Jurkat, Clone E6-1 (cell line): Measurements from ENCODE around the gene NFE2L1. TPM values are rescaled to one million over a fixed set of nuclear protein-coding genes. Genes with fewer than 3 reads are reported as not detected.
"Not testable (repeated sequence)": the region's sequence is repeated elsewhere in the genome, so short reads cannot be mapped to it uniquely, and the experiment has no call there.

Source experiments
- DNase-seq: peaks from one replicate; pipeline ENCODE4 v3.0.0-alpha.2; 2011; ENCODE audit warnings: low read depth, low spot score
- H3K4me3 ChIP-seq: 2 replicates; pipeline ENCODE4 v1.5.1; 2011; ENCODE audit warnings: mild to moderate bottlenecking, low read length, control low read depth, moderate library complexity
- polyA plus RNA-seq: library from polyadenylated mRNA; unstranded; fragments of >200 nt; gene quantifications from one replicate; pipeline ENCODE4 v1.2.1, GENCODE V29; 2012; ENCODE audit warnings: missing spikeins; ENCODE audit not compliant: insufficient read length, insufficient read depth

NFE2L1 gene
- 84.2 TPM for polyA plus RNA-seq

- peak; percentile 100 for DNase-seq
- peak within 1 kb of the TSS; percentile 66 for H3K4me3 ChIP-seq
Measured at GRCh38 chr17:48047741-48048383, at the start of gene NFE2L1. NFE2L1 (plus strand) TSS chr17:48048359; CDS start chr17:48051119, 2,760 bp downstream.

GRCh38 chr17:47999582-47999981, 48.6 kb upstream of the NFE2L1 start:
- H3K4me3 ChIP-seq, result no peak overlapping the region
- DNase-seq, result peak; percentile 67

GRCh38 chr17:48001197-48001596, 47.0 kb upstream of the NFE2L1 start:
- DNase-seq, result no peak
- no peak overlapping the region for H3K4me3 ChIP-seq

DNA sequence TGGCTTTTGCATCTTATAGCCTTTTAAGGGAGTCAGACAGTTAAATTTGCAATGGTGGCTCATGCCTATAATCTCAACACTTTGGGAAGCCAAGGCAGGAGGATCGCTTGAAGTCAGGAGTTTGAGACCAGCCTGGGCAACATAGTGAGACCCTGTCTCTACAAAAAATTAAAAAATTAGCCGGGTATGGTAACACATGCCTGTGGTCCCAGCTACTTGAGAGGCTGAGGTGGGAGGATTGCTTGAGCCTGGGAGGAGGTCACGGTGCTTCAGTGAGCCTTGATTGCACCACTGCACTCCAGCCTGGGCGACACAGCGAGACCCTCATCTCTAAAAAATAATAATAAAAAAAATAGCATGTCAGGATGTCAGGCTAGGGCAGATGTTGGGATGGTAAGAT, 46.5 kb upstream of the NFE2L1 start:
- DNase-seq, result not testable (repeated sequence)

GRCh38 chr17:48002266-48002915, 45.8 kb upstream of the NFE2L1 start:
- no peak overlapping the region for H3K4me3 ChIP-seq
- DNase-seq, result no peak

More for the DNA sequence above, 46.5 kb upstream of the NFE2L1 start:
- H3K4me3 ChIP-seq, result not testable (repeated sequence)

DNA sequence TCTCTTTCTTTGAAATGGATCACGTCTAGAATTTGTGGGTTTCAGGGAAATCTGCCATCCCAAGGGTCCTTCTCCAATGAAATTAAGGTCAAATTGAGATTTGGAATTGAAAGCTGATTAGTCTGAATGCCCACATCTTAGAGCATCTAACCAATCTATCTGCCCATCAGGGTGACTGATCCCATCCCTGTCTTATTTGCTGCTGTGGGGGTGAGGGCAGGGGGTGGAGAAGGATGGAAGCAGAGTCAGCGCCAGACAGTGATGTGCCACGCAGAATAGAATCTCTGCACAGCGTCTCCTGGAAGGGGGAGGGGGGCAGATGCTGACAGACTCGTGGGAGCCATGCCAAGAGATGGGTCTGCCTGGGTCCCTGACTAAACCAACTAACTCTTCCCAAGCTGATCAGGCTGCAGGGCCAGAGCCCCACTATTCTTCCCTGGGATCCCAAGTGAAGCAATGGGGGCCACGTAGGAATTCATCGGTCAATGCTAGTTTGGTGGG, 45.2 kb upstream of the NFE2L1 start:
- DNase-seq, result no peak
- no peak overlapping the region for H3K4me3 ChIP-seq

DNA sequence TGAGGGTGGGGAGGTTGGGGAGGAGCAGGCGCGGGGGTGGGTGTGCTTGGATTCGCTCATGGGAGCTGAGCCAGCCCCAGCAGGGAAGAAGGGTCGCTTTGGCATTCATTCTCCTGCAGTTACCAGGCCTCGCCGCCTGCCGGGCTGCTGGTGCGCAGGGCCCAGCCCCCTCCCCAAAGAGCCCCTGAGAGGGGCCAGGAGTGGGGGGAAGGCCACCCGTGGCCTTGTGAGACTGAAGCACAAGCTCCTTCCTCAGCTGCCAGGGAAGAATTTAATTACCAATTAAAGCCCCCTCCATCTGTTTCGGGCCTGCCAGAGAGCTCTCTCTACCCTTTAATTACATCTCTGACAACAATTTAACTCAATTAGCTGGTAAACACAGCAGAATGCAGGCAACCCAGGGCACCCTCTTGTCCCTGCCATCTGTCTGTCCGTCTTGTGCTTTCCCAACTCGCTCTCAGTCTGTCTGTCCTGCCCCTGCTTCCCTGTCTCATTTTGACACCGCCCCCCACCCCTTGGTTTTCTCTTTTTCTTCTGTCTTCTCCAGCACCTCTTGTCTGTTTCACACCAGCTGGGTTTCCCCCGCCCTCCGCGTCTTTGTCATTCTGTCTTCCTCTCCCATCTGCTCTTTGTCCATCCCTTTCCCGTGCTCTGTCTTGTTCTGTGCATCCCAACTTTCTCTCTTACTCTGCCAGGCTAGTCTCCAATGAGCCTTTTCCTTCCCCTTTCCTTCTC, 44.6 kb upstream of the NFE2L1 start:
- no peak for DNase-seq

DNA sequence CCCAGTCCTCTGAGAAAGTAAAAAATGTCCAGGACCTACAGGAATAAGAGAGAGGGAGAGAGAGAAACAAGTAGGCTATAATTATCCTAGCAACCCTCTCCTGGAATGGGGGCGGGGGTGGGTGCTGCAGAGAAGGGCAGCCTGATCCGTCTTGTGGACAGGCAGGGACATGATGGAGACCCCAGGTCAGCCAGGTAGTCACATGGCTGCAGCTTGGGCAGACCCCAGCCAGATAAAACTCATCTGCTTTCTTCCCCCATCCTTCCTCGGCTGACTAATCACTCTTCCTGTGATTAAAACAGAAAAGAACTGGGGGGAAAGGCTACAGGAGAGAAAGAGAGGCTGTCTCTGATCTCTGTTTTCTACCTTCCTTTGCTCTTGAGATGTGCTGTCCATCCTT, 43.2 kb upstream of the NFE2L1 start:
- no peak overlapping the region for H3K4me3 ChIP-seq
- DNase-seq, result no peak

More for the DNA sequence above, 44.6 kb upstream of the NFE2L1 start:
- H3K4me3 ChIP-seq, result no peak overlapping the region

DNA sequence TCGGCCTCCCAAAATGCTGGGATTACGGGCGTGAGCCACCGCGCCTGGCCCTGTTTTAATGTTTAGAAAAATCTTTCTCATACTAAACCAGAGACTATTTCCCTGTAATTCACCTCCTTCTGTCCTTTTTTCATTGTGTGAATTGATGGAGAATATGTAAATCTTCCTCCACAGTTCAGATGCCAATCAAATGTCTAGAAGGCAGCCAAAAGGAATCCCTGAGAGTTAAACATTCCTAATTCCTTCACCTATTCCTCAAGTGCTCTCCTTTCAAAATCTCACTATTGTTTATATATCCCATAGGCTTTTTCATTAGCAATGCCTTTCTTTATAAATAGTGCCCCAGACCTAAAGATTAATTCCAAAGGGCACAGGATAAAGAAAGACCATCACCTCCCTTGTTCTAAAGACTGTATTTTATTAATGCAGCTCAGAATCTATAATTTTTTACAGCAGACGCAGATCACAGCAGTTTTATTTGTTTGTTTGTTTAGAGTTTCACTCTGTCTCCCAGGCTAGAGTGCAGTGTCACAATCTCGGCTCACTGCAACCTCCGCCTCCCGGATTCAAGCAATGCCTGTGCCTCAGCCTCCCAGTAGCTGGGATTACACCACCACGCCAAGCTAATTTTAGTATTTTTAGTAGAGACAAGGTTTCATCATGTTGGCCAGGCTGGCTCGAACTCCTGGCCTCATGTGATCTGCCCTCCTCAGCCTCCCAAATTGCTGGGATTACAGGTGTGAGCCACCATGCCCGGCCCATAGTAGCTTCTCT, 41.0 kb upstream of the NFE2L1 start:
- no peak overlapping the region for H3K4me3 ChIP-seq
- DNase-seq, result no peak

DNA sequence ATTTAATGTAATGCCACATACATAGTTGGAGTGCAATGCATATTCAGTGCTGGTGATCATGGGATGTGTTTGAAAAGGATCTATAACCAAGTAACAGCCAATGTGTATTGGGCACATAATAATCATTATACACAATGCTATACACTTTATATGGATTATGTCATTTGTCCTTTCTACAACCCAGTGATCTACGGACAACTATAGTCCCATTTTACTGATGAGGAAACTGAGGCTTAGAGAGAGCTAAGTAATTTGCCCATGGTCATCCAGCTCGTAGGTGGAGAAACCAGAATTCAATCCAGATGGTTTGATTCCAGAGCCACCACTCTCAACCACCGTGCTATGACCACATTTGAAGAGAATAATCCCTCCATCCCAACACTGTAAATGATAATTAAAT, 38.0 kb upstream of the NFE2L1 start:
- DNase-seq, result no peak
- no peak overlapping the region for H3K4me3 ChIP-seq

- peak overlapping the region; percentile 60 for H3K4me3 ChIP-seq
- peak; percentile 64 for DNase-seq
Measured at GRCh38 chr17:48011405-48012150, 36.6 kb upstream of the NFE2L1 start.

- H3K4me3 ChIP-seq, result peak overlapping the region; percentile 60
- peak; percentile 78 for DNase-seq
Measured at GRCh38 chr17:48012151-48012520, 36.0 kb upstream of the NFE2L1 start.

DNA sequence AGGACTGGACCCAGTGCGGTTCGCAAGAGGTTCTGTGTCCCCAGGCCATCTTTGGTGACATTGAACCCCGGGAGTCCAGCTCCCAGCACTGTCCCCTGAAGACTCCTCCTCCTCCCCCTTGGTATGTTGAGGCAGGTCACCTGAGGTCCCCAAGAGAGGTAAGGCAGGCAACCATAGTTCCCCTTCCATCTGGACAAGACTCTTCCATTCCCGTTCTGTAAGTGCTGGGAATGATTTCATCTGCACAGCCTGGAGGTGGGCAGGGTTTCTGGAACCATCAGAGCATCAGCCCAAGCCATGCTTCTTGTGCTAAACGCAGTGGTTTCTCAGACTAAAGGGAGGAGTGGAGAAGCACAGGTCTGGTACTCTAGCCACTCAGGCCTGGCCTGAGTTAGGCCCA, 35.5 kb upstream of the NFE2L1 start:
- no peak for DNase-seq
- H3K4me3 ChIP-seq, result peak overlapping the region; percentile 60

DNA sequence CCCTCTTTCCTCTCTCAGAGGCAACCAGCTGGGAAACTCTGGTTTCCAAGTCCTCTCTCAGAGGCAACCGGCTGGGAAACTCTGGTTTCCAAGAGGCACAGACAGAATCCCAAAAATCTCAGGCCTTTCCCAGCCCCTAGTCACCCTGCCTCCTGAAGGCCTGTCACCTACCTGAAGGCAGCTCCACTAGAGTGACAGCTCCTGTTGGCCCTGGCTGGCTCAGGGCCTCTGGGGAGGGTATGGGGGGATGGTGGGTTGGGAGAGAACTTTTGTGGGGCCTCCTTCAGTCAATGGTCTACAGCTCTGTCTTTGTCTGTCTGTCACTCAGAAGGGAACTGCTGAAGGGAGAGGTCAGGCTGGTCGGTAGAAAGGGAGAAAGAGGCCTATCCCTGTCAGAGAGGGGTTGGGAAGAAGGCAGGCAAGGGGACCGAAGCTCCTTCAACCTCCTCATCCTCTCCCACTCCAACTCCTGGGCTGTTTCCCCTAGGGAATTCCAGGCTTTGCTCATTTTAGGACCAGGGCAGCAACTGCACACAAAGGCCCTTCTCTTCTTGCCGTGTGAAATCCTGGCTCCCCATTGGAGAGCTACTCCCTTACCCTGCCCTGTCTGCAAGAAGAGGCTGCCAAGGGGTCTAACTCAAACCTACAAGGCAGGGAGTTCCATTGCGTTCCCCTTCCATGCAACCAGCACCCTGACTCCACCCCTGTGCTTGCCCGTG, 34.1 kb upstream of the NFE2L1 start:
- DNase-seq, result no peak
- no peak overlapping the region for H3K4me3 ChIP-seq

GRCh38 chr17:48014595-48015111, 33.5 kb upstream of the NFE2L1 start:
- no peak overlapping the region for H3K4me3 ChIP-seq
- DNase-seq, result no peak

GRCh38 chr17:48016112-48016511, 32.0 kb upstream of the NFE2L1 start:
- H3K4me3 ChIP-seq, result no peak overlapping the region
- DNase-seq, result no peak

GRCh38 chr17:48017817-48018158, 30.4 kb upstream of the NFE2L1 start:
- not testable (repeated sequence) for H3K4me3 ChIP-seq, DNase-seq

DNA sequence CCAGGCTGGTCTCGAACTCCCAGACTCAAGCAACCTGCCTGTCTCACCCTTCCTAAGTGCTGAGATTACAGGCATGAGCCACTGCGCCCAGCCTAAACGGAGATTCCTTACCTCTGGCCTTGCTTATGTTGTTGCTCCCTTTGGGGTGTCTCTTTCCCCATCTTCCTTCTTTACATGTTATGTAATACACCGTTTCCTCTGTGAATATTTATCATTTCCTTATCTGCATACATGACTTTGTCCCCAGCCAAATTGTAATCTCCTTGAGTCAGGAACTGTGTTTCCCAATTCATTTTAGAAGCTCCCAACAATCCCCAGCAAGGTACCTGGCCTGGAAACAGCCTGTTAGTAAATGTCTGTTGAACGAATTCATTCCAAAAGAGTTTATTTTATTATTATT, 26.2 kb upstream of the NFE2L1 start:
- DNase-seq, result no peak
- no peak overlapping the region for H3K4me3 ChIP-seq
